K562 (cell line): ENCODE results near the gene ZNF407. TPM values are rescaled to one million over a fixed set of nuclear protein-coding genes. Genes with fewer than 3 reads are reported as not detected.

ENCODE experiments used
- ATAC-seq: fragments of 200-7000 bp; cut with Tn5 transposase; 3 replicates; pipeline ENCODE4 v1.9.1; 2020; ENCODE audit warnings: moderate library complexity
- BruUV-seq: library from RNA; stranded (reverse); fragments of 400-500 nt; replicated peaks from 2 replicates; lab custom pipeline; 2021; lab: Mats Ljungman, UMichigan
- CTCF ChIA-PET: fragments of 300-600 bp; formaldehyde crosslinking; extraction: SDS; loops from one replicate; lab custom pipeline; 2021; ENCODE audit warnings: low intra/inter-chr PET ratio; lab: Yijun Ruan, JAX
- POLR2A ChIA-PET: fragments of 300-600, 350-650 bp; sonication (Branson Sonifier 250); formaldehyde crosslinking; extraction: SDS; loops from one replicate; lab custom pipeline; 2021; ENCODE audit warnings: antibody characterized with exemption, inconsistent platforms; lab: Yijun Ruan, JAX
- DNase-seq, 4 experiments: peaks; one replicate each; pipeline versions ENCODE4 v3.0.0 to v3.0.0-alpha.2; 2011 to 2018; ENCODE audit warnings: low spot score in 3 of 4, mixed read lengths in 3 of 4; ENCODE audit errors: extremely low read depth in 1 of 4
- FAIRE-seq: peaks from 2 replicates; lab custom pipeline; 2011; peaks lifted over from hg19 to GRCh38; lab: Jason Lieb, UNC
- H2AFZ ChIP-seq: 2 replicates; pipeline ENCODE4 v1.6.0; 2011; ENCODE audit warnings: low read depth, low read length, control low read depth, inconsistent platforms
- H3K27ac ChIP-seq: fragments of 200-600 bp; 3 replicates; pipeline ENCODE4 v1.8.0; 2011; ENCODE audit warnings: low read depth, mild to moderate bottlenecking, control low read depth, inconsistent platforms, low read length, moderate library complexity, mixed read lengths; ENCODE audit errors: extremely low read depth
- H3K27me3 ChIP-seq, 2 experiments: fragments of 300-600 bp in 1 of 2; 2 replicates in 1 of 2; 3 replicates in 1 of 2; pipeline versions ENCODE4 v1.6.0 to v1.8.0; 2011; ENCODE audit warnings: inconsistent platforms in 2 of 2, low read length in 2 of 2, mild to moderate bottlenecking in 1 of 2, mixed read lengths in 1 of 2, moderate library complexity in 1 of 2; ENCODE audit not compliant: control insufficient read depth in 2 of 2, insufficient read depth in 2 of 2
- H3K36me3 ChIP-seq: fragments of 300-600 bp; 3 replicates; pipeline ENCODE4 v1.8.0; 2011; ENCODE audit warnings: mild to moderate bottlenecking, low read length, inconsistent platforms; ENCODE audit not compliant: control insufficient read depth, insufficient read depth
- H3K4me1 ChIP-seq, 2 experiments: fragments of 200-600 bp in 1 of 2; replicated peaks in 1 of 2; 2 replicates in 1 of 2; 3 replicates in 1 of 2; pipeline versions ENCODE4 v1.5.1 to v1.8.0; 2011; ENCODE audit warnings: inconsistent platforms in 2 of 2, low read length in 2 of 2, mild to moderate bottlenecking in 1 of 2, mixed read lengths in 1 of 2, moderate library complexity in 1 of 2; ENCODE audit not compliant: control insufficient read depth in 2 of 2, insufficient read depth in 2 of 2
- H3K4me2 ChIP-seq: 2 replicates; pipeline ENCODE4 v1.6.1; 2011; ENCODE audit warnings: low read length, control low read depth, inconsistent platforms, mixed read lengths; ENCODE audit not compliant: insufficient read depth
- H3K4me3 ChIP-seq: fragments of 200-600 bp; sonication (generic), shearing (Covaris generic); 2 replicates; pipeline ENCODE4 v1.5.1; 2016; ENCODE audit warnings: control low read depth, inconsistent platforms
- H3K79me2 ChIP-seq: fragments of 200-600 bp; 3 replicates; pipeline ENCODE4 v1.8.0; 2011; ENCODE audit warnings: low read length, inconsistent platforms; ENCODE audit not compliant: control insufficient read depth, insufficient read depth
- H3K9ac ChIP-seq, 2 experiments: 2 replicates each; pipeline versions ENCODE4 v1.6.0 to v1.6.1; 2011; ENCODE audit warnings: low read depth in 2 of 2, low read length in 2 of 2, control low read depth in 1 of 2, inconsistent platforms in 1 of 2, mild to moderate bottlenecking in 1 of 2, mixed read lengths in 1 of 2; ENCODE audit not compliant: insufficient read depth in 1 of 2
- H3K9me1 ChIP-seq: one replicate; pipeline ENCODE4 v1.6.0; 2011; ENCODE audit warnings: inconsistent platforms, mild to moderate bottlenecking, low read length, moderate library complexity; ENCODE audit not compliant: control insufficient read depth, insufficient read depth
- H3K9me3 ChIP-seq: replicated peaks from 2 replicates; pipeline ENCODE4 v1.5.1; 2011; ENCODE audit warnings: low read depth, low read length, inconsistent platforms; ENCODE audit not compliant: control insufficient read depth, insufficient read depth
- H4K20me1 ChIP-seq: replicated peaks from 2 replicates; pipeline ENCODE4 v1.6.1; 2011; ENCODE audit warnings: low read length, inconsistent platforms, mixed read lengths; ENCODE audit not compliant: control insufficient read depth, insufficient read depth
- HBP1 ChIP-seq: fragments of 450-650 bp; formaldehyde crosslinking; IDR thresholded peaks from 2 replicates; pipeline ENCODE4 v1.4.0; 2022; ENCODE audit warnings: missing genetic modification characterization
- POLR2H ChIP-seq: IDR thresholded peaks from 2 replicates; pipeline ENCODE4 v1.6.1; 2016; ENCODE audit warnings: missing genetic modification characterization, low read depth, mild to moderate bottlenecking, control low read depth, missing compliant biosample characterization, moderate library complexity
- PYGO2 ChIP-seq: fragments of 450-650 bp; IDR thresholded peaks from 2 replicates; pipeline ENCODE4 v1.6.1; 2016; ENCODE audit warnings: mild to moderate bottlenecking, missing genetic modification characterization, moderate library complexity, missing compliant biosample characterization
- ZNF165 ChIP-seq: fragments of 250-450 bp; sonication (Bioruptor Pico); IDR thresholded peaks from 2 replicates; pipeline ENCODE4 v1.4.0; 2020; ENCODE audit warnings: borderline replicate concordance
- ZNF175 ChIP-seq: fragments of 200-800 bp; sonication (Bioruptor generic); IDR thresholded peaks from 2 replicates; pipeline ENCODE4 v1.6.1; 2016; ENCODE audit warnings: low read depth, mild to moderate bottlenecking, missing genetic modification characterization, missing compliant biosample characterization
- ZNF77 ChIP-seq: fragments of 250-450 bp; sonication (Bioruptor Pico); IDR thresholded peaks from 2 replicates; pipeline ENCODE4 v1.5.0; 2020
- WGBS: fragments of 100-300 bp; shearing (Covaris generic); methylation state at CpG from one replicate; pipeline ENCODE4 v1.1.6; 2016; ENCODE audit warnings: low coverage, mixed read lengths; ENCODE audit not compliant: insufficient coverage; ENCODE audit errors: missing lambda C conversion rate; 5-methylcytosine and 5-hydroxymethylcytosine counted together
- in situ Hi-C: fragments of 300-500 bp; cut with MboI; formaldehyde crosslinking; loops from 4 replicates; pipeline ENCODE4 v1.15.0; 2018; ENCODE audit warnings: inconsistent platforms, mixed read lengths
- intact Hi-C: fragments of 100-400 bp; cut with micrococcal nuclease; formaldehyde crosslinking; loops from 2 replicates; pipeline ENCODE4 v1.14.2; 2022
- polyA plus RNA-seq, 8 experiments: library from polyadenylated mRNA; depleted of rRNA in 4 of 8; stranded (reverse) in 5 of 8; unstranded in 3 of 8; fragments of >200 nt; fragmentation: Nextera tagmentation in 2 of 8; fragmentation: Illumina TruSeq in 1 of 8; extraction: Ambion mirVana in 2 of 8; extraction: Trizol in 1 of 8; gene quantifications; 2 replicates each; pipeline versions ENCODE4 v1.2.1 to v1.2.3, GENCODE V29; 2011 to 2014; ENCODE audit warnings: inconsistent platforms in 1 of 8, missing spikeins in 1 of 8
- total RNA-seq, 7 experiments: library from RNA; depleted of rRNA in 6 of 7; stranded (reverse); fragments of >200 nt in 6 of 7; fragmentation: Illumina TruSeq in 2 of 7; extraction: Trizol in 2 of 7; gene quantifications; 2 replicates each; pipeline versions ENCODE4 v1.2.1 to v1.2.3, GENCODE V29; 2011 to 2021; ENCODE audit warnings: low replicate concordance in 1 of 7

The ZNF407 gene
- total and polyA plus RNA-seq, 9 of the 15 experiments (the other 6 are each of a cell fraction or from before 2014, with no cell fraction given) = 0.21 to 5.4 (median 2.3) TPM

GRCh38 chr18:74774486-74774885, 176.8 kb downstream of the ZNF407 start:
- Histone ChIP-seq H3K27ac (no peak overlapping the region), H3K79me2 (no peaks in the 10 kb centered on the region), H4K20me1 (no peaks in the 10 kb centered on the region), H3K9me1 (no peaks in the 10 kb centered on the region), H3K4me2 (no peak overlapping the region), H3K4me3 (no peak overlapping the region)
- no TSS peak for BruUV-seq
- TF ChIP-seq ZNF175 (no peak), ZNF165 (CRISPR knock-in tag) (no peak), ZNF77 (no peak), POLR2H (tag) (no peak), HBP1 (CRISPR knock-in tag) (no peak), PYGO2 (no peak)
- TF ChIP-seq, all 486 proteins: peak for 0
- H3K36me3 ChIP-seq = no peaks in the 10 kb centered on the region
- H3K9ac ChIP-seq = no peak overlapping the region
- no peaks in the 10 kb centered on the region for H3K27me3 ChIP-seq
- WGBS = 88% methylated on average over 5 of the region's 5 CpGs
- CTCF ChIA-PET = no interaction called here
- POLR2A ChIA-PET = no interaction called here
- intact Hi-C loops (no loop called here), in situ Hi-C loops (no loop called here)
- H3K9me3 ChIP-seq = no peaks in the 10 kb centered on the region
- no peak for FAIRE-seq
- ATAC-seq = no peak
- DNase-seq = no peak
- peaks cover 0 to 4% of the 10 kb centered on the region in 2 experiments; a peak in 1 of 5 replicates for H3K4me1 ChIP-seq
- no peak overlapping the region for H2AFZ ChIP-seq
